Measurements from ENCODE around the gene RALA. TPM values are rescaled to one million over a fixed set of nuclear protein-coding genes. Genes with fewer than 3 reads are reported as not detected.

Gene RALA
- total and polyA plus RNA-seq, 10 of the 15 experiments (the other 5 are each of a cell fraction or from before 2014, with no cell fraction given) = 7.5 to 53.3 (median 23.1) TPM

DNA sequence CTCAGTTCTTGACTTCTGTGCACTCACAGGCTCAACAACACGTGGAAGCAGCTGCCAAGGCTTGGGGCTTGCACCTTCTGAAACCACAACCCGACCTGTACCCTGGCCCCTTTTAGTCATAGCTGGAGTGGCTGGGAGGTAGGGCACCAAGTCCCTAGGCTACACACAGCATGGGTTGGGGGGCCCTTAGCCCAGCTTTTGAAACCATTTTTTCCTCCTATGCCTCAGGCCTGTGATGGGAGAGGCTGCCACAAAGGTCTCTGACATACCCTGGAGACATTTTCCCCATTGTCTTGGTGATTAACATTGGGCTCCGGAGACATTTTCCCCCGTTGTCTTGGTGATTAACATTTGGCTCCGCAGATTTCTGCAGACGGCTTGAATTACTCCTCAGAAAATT, 38.6 kb downstream of the RALA start:
- DNase-seq (ENCODE audit: low read depth, low spot score) (no peak), ATAC-seq (no peak), FAIRE-seq (no peak)
- H4K20me1 ChIP-seq (ENCODE audit: control insufficient read depth, insufficient read depth) = no peaks in the 10 kb centered on the region
- H3K27ac ChIP-seq (ENCODE audit: control insufficient read depth, insufficient read depth) = no peak overlapping the region
- in situ Hi-C loops (cut with MboI) (no loop called here), intact Hi-C loops (cut with micrococcal nuclease; ENCODE audit: unreplicated experiment) (no loop called here)
- SMC1A ChIA-PET (ENCODE audit: uncharacterized antibody, unreplicated experiment) = no interaction called here
- RAD21 ChIA-PET (ENCODE audit: unreplicated experiment) = no interaction called here
- 81% methylated on average over 6 of the region's 6 CpGs for WGBS (ENCODE audit: insufficient coverage, insufficient replicate concordance, low lambda C conversion rate, missing lambda C conversion rate)
- no peaks in the 10 kb centered on the region; the same call in none of the 2 replicates for H3K79me2 ChIP-seq (ENCODE audit: control insufficient read depth, insufficient read depth, low read length)
- H3K4me1 ChIP-seq (ENCODE audit: control insufficient read depth, insufficient read depth, low read length) = peaks cover 4% of the 10 kb centered on the region
- H3K27me3 ChIP-seq (replicated peaks in 1 of 2; ENCODE audit: control insufficient read depth in 2 of 2, insufficient read depth in 2 of 2, low read length in 1 of 2) = no peaks in the 10 kb centered on the region
- CTCF ChIA-PET = no interaction called here
- POLR2A ChIA-PET = no interaction called here
- H3K9me3 ChIP-seq (replicated peaks; ENCODE audit: control insufficient read depth, insufficient read depth, low read length) = peaks cover 7% of the 10 kb centered on the region
- H3K36me3 ChIP-seq (ENCODE audit: control insufficient read depth in 2 of 2, insufficient read depth in 2 of 2, low read length in 1 of 2) = no peaks in the 10 kb centered on the region; a peak in 1 of 4 replicates
- no peak overlapping the region for H2AFZ ChIP-seq (ENCODE audit: control insufficient read depth, low read depth, low read length)
- no peak overlapping the region for H3K4me2 ChIP-seq (ENCODE audit: control insufficient read depth, insufficient read depth)
- no TSS peak for BruUV-seq (replicated peaks)
- no peak overlapping the region for H3K4me3 ChIP-seq
- no peak for TF ChIP-seq SREBF1 (IDR thresholded peaks at IDR 0.05; ENCODE audit: low read length)
- no peak for TF ChIP-seq CHD2 (IDR thresholded peaks at IDR 0.05; ENCODE audit: borderline replicate concordance, low read depth, low read length)
- no peak for TF ChIP-seq RBBP5 (conservative IDR thresholded peaks at IDR 0.05)
- TF ChIP-seq, protein P1, sequence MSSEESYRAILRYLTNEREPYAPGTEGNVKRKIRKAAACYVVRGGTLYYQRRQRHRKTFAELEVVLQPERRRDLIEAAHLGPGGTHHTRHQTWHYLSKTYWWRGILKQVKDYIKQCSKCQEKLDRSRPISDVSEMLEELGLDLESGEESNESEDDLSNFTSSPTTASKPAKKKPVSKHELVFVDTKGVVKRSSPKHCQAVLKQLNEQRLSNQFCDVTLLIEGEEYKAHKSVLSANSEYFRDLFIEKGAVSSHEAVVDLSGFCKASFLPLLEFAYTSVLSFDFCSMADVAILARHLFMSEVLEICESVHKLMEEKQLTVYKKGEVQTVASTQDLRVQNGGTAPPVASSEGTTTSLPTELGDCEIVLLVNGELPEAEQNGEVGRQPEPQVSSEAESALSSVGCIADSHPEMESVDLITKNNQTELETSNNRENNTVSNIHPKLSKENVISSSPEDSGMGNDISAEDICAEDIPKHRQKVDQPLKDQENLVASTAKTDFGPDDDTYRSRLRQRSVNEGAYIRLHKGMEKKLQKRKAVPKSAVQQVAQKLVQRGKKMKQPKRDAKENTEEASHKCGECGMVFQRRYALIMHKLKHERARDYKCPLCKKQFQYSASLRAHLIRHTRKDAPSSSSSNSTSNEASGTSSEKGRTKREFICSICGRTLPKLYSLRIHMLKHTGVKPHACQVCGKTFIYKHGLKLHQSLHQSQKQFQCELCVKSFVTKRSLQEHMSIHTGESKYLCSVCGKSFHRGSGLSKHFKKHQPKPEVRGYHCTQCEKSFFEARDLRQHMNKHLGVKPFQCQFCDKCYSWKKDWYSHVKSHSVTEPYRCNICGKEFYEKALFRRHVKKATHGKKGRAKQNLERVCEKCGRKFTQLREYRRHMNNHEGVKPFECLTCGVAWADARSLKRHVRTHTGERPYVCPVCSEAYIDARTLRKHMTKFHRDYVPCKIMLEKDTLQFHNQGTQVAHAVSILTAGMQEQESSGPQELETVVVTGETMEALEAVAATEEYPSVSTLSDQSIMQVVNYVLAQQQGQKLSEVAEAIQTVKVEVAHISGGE (CRISPR knock-in tag; IDR thresholded peaks at IDR 0.05) = no peak
- no peak for TF ChIP-seq HCFC1 (IDR thresholded peaks at IDR 0.05; ENCODE audit: low read length)
- no peak for TF ChIP-seq KLF5 (IDR thresholded peaks at IDR 0.05; ENCODE audit: partially characterized antibody)
- TF ChIP-seq SMC3 (IDR thresholded peaks at IDR 0.05; ENCODE audit: borderline replicate concordance, low read length) = no peak
- TF ChIP-seq BACH1 (IDR thresholded peaks at IDR 0.05; ENCODE audit: borderline replicate concordance) = no peak
- TF ChIP-seq, protein P2, sequence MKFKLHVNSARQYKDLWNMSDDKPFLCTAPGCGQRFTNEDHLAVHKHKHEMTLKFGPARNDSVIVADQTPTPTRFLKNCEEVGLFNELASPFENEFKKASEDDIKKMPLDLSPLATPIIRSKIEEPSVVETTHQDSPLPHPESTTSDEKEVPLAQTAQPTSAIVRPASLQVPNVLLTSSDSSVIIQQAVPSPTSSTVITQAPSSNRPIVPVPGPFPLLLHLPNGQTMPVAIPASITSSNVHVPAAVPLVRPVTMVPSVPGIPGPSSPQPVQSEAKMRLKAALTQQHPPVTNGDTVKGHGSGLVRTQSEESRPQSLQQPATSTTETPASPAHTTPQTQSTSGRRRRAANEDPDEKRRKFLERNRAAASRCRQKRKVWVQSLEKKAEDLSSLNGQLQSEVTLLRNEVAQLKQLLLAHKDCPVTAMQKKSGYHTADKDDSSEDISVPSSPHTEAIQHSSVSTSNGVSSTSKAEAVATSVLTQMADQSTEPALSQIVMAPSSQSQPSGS (IDR thresholded peaks at IDR 0.05; ENCODE audit: low read length) = no peak
- TF ChIP-seq, protein P3, sequence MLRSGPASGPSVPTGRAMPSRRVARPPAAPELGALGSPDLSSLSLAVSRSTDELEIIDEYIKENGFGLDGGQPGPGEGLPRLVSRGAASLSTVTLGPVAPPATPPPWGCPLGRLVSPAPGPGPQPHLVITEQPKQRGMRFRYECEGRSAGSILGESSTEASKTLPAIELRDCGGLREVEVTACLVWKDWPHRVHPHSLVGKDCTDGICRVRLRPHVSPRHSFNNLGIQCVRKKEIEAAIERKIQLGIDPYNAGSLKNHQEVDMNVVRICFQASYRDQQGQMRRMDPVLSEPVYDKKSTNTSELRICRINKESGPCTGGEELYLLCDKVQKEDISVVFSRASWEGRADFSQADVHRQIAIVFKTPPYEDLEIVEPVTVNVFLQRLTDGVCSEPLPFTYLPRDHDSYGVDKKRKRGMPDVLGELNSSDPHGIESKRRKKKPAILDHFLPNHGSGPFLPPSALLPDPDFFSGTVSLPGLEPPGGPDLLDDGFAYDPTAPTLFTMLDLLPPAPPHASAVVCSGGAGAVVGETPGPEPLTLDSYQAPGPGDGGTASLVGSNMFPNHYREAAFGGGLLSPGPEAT (IDR thresholded peaks at IDR 0.05; ENCODE audit: low read depth) = no peak
- no peak for TF ChIP-seq NFIC (IDR thresholded peaks at IDR 0.05; ENCODE audit: low read depth, low read length)
- TF ChIP-seq SIN3A (IDR thresholded peaks at IDR 0.05; ENCODE audit: low read depth, low read length) = no peak
- TF ChIP-seq BHLHE40 (IDR thresholded peaks at IDR 0.05; ENCODE audit: borderline replicate concordance in 1 of 2, low read depth in 2 of 2, low read length in 1 of 2) = no peak
- no peak for TF ChIP-seq ZZZ3 (IDR thresholded peaks at IDR 0.05; ENCODE audit: control insufficient read depth, insufficient read length, low read depth)
- no peak for TF ChIP-seq EGR1 (IDR thresholded peaks at IDR 0.05; ENCODE audit: borderline replicate concordance in 1 of 2, low read depth in 2 of 2, low read length in 2 of 2)
- no peak overlapping the region for H3K9ac ChIP-seq (ENCODE audit: control insufficient read depth, insufficient read depth, low read length)
